A549 (cell line): Measurements from ENCODE around the gene CCDC27.

ENCODE experiments used
- CHD2 ChIP-seq: fragments of 150-350 bp; IDR thresholded peaks from 2 replicates; pipeline ENCODE4 v1.6.1; 2014; ENCODE audit warnings: low read length; ENCODE audit not compliant: partially characterized antibody
- CTCF ChIP-seq: fragments of >200 bp; sonication (Bioruptor Twin); formaldehyde crosslinking; IDR thresholded peaks from 3 replicates; pipeline ENCODE4 v1.5.1; 2016
- EP300 ChIP-seq, 2 experiments: fragments of >200 bp; sonication (Bioruptor Twin); formaldehyde crosslinking; IDR thresholded peaks; 2 replicates in 1 of 2; 3 replicates in 1 of 2; pipeline ENCODE4 v1.6.1; 2016 to 2017
- HOXB5 ChIP-seq: fragments of 250-450 bp; sonication (Bioruptor Pico); IDR thresholded peaks from 2 replicates; pipeline ENCODE4 v1.5.0; 2020; ENCODE audit warnings: mild to moderate bottlenecking, moderate library complexity
- REST ChIP-seq: fragments of 200-600 bp; sonication (generic); IDR thresholded peaks from 2 replicates; pipeline ENCODE4 v1.6.1; 2016; ENCODE audit warnings: antibody characterized with exemption, mild to moderate bottlenecking, moderate library complexity
- RFX5 ChIP-seq: fragments of 450-650 bp; IDR thresholded peaks from 2 replicates; pipeline ENCODE4 v1.7.1; 2014; ENCODE audit warnings: antibody characterized with exemption, mild to moderate bottlenecking, moderate library complexity

- TF ChIP-seq CTCF (no peak), CHD2 (no peak), HOXB5 (CRISPR knock-in tag) (no peak), RFX5 (no peak), EP300 (IDR thresholded peaks at IDR 0.05) (no peak), REST (no peak)
These were observed 59.3 kb downstream of the CCDC27 start for GRCh38 chr1:3811595-3811911.
